OCI-LY1 (cell line): ENCODE results near the gene NKAIN2.

ENCODE experiments used
- EZH2 ChIP-seq: fragments of 200-600 bp; sonication (generic), shearing (Covaris generic); IDR thresholded peaks from 2 replicates; pipeline ENCODE4 v1.8.0; 2017; ENCODE audit warnings: borderline replicate concordance, mixed run types, mild to moderate bottlenecking, antibody characterized with exemption, low read length, moderate library complexity, mixed read lengths
- TF ChIP-seq, protein P1 (sequence below): fragments of 200-600 bp; sonication (generic), shearing (Covaris generic); IDR thresholded peaks from 2 replicates; pipeline ENCODE4 v1.5.1; 2017; ENCODE audit warnings: mild to moderate bottlenecking, antibody characterized with exemption, low read length, moderate library complexity, mixed read lengths

DNA sequence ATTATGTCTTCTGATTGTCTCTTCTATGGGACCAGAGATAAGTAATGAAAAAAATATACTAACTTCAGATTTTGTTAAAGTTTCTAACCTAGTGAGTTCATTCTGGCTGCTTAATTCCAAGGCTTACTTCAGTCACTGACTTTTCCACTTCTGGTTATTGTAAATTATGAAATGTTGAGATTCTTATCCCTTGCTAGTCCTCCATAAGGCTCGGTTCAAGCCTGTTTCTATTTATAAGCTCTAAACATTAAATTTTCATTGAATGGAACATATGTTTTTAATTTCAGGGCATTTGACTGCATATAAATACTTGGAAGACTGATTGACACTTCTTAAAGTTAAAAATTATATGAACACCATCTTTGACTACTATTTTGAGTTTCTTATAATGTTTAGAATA is 23.6 kb upstream of the NKAIN2 start:
- TF ChIP-seq, protein P1, sequence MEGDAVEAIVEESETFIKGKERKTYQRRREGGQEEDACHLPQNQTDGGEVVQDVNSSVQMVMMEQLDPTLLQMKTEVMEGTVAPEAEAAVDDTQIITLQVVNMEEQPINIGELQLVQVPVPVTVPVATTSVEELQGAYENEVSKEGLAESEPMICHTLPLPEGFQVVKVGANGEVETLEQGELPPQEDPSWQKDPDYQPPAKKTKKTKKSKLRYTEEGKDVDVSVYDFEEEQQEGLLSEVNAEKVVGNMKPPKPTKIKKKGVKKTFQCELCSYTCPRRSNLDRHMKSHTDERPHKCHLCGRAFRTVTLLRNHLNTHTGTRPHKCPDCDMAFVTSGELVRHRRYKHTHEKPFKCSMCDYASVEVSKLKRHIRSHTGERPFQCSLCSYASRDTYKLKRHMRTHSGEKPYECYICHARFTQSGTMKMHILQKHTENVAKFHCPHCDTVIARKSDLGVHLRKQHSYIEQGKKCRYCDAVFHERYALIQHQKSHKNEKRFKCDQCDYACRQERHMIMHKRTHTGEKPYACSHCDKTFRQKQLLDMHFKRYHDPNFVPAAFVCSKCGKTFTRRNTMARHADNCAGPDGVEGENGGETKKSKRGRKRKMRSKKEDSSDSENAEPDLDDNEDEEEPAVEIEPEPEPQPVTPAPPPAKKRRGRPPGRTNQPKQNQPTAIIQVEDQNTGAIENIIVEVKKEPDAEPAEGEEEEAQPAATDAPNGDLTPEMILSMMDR = no peak
- no peak for TF ChIP-seq EZH2
